GM21528 (cell line): ENCODE results near the gene IFT43.

ENCODE experiments used
- ATAC-seq: cut with Tn5 transposase; IDR thresholded peaks from one replicate; pipeline ENCODE4 v1.9.1; 2021; ENCODE audit warnings: mild to moderate bottlenecking, moderate library complexity; ENCODE audit not compliant: unreplicated experiment, low FRiP score

The IFT43 gene

DNA sequence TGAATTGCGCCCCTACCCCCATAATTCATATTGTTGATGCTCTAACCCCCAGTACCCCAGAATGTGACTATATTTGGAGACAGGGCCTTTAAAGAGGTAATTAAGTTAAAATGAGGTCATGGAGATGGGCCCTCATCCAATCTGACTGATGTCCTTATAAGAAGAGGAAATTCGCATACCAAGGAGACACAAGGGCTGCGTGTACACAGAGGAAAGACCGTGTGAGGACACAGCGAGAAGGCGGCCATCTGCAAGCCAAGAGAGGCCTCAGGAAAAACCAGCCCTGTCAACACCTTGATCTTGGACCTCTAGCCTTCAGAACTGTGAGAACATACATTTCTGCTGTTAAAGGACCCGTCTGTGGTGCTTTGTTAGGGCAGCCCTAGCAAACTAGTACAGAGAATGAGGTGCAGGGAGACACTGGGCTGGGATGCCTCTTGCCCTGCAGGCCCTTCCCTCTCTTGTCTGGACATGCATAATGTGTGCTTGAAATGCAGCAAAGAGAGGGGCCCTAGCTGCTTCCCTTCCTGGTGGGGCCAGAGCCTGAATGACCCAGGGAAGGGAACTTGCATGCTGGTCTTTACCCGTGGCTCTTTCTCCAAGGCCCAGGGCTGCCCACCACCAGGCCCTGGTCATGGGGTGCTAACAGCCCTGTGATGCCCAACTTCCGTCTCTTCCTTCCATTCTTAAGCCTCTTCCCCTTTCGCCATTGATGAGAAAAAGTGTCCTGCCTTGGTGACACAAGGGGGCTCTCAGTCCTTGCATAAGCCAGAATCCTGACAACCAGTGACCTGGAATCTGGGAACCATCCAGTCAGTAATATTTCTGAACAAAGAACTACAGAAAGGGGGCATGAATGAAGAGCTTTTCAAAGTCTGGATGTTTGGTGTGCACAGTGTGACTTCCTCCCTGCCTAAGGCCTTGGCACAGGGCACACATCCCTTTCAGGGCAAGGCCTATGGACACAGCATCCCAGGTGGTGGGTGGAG, 116.1 kb downstream of the IFT43 start:
- ATAC-seq, result no peak

DNA sequence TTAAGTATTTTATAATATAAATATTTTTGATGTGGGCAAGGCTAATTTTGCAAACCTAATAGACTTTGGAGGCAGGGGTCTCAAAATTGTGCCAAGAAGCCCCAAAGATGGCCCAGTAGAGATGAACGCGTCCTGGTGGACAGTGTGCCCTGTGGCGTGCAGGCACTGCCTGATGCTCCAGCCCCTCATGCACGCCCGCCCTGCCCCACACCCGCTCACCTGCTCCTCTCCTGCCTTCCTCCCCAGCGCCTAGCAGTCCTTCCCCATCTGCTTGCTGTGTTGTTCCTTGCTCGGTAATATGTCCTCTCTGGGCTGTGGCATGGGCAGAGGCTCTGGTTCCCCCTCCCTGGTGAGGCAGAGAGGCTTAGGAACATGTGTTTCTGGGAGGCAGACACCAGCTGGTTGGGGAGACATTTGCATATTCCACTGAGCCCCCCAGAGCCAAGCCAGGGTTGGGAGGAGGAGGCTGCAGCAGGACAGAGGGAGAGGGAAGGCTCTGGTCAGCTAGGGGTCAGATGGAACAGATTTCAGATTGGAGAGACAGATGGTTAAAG, 119.3 kb downstream of the IFT43 start:
- no peak for ATAC-seq

GRCh38 chr14:76106188-76106587, 120.6 kb downstream of the IFT43 start:
- no peak for ATAC-seq

- no peak for ATAC-seq
Measured at GRCh38 chr14:76109087-76109880, 123.7 kb downstream of the IFT43 start.

DNA sequence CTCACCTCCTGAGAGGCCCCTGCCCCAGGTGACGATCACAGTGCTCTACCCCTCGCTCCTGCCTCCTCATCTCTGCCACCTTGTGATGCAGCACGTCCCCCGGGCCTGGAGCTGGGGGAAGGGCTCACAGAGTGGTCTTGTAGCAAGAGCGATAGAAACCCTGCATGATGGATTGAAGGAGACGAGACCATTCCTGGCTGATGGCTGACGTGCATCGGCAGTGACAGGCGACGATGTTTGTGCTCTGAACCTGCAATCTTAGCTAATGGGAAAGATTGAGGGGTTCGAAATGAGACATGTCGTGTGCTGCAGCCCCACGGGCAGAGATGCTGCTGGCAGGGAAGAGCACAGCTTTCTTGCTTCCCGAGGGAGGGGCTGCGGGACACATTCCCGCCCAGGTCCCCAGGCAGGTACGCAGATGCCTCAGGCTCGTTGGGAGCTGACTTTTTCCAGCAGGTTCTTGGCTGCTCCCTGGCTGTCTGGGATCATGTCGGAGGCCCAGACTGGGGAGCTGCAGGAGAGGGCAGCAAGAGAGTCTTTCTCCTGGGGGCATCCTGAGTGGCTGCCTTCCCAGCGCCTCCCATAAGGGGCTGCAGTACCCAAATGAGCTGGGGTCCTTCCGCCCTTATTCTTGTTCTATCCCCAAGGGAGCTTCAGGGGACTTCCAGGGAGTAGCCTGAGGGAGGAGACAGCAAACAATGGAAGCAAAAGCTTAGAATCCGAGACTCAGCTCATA, 127.5 kb downstream of the IFT43 start:
- no peak for ATAC-seq

DNA sequence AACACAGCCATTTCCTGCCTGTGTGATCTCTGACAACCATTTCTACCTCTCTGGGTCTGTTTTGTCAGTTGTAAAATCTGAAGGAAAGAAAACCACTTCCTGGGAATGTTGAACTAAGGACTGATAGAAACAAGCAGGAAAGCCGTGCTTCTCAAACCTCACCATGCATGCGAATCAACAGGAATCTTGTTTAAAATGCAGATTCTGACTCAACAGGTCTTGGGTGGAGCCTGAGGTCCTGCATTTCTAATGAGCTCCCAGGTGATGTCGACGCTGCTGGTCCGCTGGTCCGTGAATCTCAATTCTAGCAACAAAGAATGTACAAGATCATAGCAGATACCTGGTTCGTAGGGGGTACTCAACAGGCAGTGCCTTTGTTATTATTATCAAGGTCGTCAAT, 128.1 kb downstream of the IFT43 start:
- no peak for ATAC-seq

GRCh38 chr14:76115010-76115422, 129.5 kb downstream of the IFT43 start:
- ATAC-seq, result no peak

DNA sequence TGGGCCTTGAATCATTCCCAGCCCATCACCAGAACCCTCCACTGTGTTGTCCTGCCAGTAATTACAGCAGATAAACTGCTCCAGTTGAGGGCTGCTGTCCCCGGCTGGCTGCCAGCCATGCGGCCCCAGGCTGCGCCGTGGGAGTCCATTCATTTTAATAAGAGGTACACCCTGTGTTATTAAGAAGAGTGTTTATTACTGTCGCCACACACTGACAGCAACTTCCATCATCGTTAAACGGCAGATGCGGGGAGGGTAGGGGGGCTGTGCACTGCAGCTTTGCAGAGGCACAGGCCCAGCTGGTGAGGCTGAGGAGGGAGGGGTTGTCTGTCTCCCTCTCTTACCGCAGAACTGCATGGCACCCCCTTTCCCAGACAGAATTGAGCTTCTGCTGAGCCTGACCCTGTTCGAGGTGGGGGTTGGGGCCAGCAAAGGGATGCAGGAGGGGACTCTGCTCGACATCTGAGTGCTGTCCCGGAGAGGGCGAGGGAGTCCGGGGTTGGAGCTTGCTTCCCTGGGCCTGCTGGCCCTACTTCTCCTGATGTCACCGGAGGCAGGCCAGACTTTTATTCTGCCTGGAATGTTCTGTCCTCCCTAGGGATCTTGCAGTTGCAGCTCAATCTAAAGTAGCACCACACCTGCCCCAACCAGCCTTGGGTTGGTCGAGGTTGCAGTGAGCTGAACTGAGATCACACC, 132.4 kb downstream of the IFT43 start:
- no peak for ATAC-seq

GRCh38 chr14:76118594-76118993, 133.0 kb downstream of the IFT43 start:
- no peak for ATAC-seq

GRCh38 chr14:76121089-76121748, 135.7 kb downstream of the IFT43 start:
- no peak for ATAC-seq

- ATAC-seq, result no peak
Measured at GRCh38 chr14:76123426-76124225, 138.1 kb downstream of the IFT43 start.

GRCh38 chr14:76125511-76125910, 139.9 kb downstream of the IFT43 start:
- no peak for ATAC-seq

DNA sequence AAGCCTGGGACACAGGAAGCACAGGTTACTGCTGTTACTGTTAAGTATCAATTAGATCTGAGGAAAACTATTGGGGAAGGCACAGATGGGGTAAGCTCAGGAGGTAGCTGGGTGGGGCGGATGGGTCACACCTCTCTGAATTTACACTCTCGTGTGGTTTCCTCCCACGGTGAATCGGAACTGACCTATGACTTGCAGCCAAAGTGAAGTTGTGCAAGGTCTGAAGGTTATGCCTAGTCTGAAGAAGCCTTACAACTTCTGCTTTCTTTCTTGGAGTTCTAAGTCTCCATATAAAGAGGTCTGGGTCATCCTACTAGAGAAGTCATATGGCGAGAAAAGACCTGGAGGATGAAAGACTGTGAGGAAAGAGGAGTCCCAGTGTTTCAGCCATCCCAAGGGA, 140.5 kb downstream of the IFT43 start:
- ATAC-seq, result no peak

GRCh38 chr14:76129851-76130576, 144.5 kb downstream of the IFT43 start:
- no peak for ATAC-seq

DNA sequence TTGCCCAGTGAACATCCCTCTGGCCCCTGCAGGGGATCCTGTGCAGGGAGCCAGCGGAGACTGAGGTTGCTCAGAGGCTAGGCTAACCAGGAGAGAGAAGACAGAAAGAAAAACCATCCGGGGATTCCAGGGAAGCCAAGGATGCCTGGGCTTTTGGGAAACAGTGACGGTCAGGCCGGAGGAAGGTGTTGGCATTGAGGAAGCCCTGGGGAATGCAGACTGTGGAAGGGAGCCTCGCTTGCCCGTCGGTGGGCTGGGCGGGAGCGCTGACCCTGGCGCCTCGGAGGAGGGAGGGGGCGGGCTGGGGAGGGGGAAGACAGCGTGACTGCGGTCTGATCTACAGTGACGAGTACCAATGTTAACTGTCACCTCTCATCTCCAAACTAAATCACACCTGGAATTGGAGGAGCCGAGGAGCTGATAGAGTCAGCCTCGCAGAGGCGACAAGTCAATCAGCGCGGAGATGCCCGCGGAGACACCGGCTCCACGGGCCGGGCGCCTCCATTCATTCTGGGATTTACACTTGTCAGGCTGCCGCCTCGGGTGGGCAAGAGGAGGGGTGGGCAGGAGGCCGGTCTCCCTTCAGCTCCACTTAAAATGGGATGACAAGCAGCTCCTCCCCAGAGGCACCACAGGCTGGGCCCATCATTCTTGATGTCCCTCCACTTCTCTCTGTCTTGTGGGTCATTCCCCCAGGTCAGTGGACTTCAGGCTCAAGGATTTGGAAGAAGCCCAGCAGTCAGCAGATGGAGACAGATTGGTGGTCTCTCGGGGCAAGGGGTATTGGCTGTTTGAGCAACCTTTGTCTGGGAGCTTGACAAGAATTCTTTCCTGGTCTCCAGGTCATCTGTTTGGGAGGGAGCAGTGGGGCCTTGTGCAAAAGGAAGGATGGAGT, 145.8 kb downstream of the IFT43 start:
- no peak for ATAC-seq

GRCh38 chr14:76133103-76133502, 147.5 kb downstream of the IFT43 start:
- ATAC-seq, result no peak
